Panc1 (cell line): Measurements from ENCODE around the gene CHRNB4.

ENCODE experiments used
- POLR2AphosphoS5 ChIP-seq: IDR thresholded peaks from 2 replicates; pipeline ENCODE4 v1.6.1; 2012; ENCODE audit warnings: mild to moderate bottlenecking, low read depth, low read length, moderate library complexity
- TCF7L2 ChIP-seq: IDR thresholded peaks from 2 replicates; pipeline ENCODE4 v1.6.1; 2011; ENCODE audit warnings: mild to moderate bottlenecking, low read depth, low read length, inconsistent platforms
- TF ChIP-seq, protein P1 (sequence below): fragments of 450-650 bp; IDR thresholded peaks from 2 replicates; pipeline ENCODE4 v1.5.1; 2017; ENCODE audit warnings: mild to moderate bottlenecking

DNA sequence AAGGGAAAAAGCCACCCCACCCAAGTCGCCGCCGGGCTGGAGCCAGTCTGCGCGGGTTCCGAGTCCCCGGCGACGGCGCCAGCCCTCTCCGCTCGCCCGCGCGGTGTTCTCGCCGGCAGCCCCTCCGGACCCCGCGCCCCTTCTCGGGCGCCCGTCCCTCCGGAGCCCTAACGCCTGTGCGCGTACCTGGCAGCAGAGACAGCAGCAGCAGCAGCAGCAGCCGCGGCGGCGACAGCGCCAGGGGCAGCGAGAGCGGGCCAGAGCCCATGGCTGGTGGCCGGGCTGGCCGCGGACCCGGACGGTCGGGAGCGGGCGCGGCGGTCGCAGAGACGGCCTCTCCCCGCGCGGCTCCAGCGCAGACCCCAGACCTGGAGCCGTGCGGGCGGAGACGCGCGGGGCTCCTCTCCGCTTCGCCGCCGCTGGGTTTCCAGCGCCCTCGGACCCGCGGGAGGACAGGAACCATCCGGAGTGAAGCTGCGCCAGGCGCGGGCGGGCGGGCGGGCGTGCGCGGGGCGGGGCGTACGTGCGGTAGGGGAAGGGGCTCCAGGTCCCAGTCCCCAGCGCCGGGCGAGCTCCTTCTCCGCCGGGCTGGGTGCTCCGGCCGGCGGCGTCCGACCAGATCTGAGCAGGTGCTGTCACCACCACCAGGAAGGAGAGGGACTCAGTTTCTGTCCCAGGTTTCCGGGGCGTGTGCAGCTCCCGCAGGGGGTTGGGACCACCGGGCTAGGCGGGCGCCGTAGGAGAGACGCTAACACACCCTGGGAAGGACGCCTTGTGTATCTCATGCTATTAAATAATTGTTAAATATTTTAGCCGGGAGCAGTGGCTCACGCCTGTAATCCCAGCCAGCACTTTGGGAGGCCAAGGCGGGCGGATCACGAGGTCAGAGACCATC is 20.2 kb downstream of the CHRNB4 start, which contains the start of gene CHRNA3:
- TF ChIP-seq, protein P1, sequence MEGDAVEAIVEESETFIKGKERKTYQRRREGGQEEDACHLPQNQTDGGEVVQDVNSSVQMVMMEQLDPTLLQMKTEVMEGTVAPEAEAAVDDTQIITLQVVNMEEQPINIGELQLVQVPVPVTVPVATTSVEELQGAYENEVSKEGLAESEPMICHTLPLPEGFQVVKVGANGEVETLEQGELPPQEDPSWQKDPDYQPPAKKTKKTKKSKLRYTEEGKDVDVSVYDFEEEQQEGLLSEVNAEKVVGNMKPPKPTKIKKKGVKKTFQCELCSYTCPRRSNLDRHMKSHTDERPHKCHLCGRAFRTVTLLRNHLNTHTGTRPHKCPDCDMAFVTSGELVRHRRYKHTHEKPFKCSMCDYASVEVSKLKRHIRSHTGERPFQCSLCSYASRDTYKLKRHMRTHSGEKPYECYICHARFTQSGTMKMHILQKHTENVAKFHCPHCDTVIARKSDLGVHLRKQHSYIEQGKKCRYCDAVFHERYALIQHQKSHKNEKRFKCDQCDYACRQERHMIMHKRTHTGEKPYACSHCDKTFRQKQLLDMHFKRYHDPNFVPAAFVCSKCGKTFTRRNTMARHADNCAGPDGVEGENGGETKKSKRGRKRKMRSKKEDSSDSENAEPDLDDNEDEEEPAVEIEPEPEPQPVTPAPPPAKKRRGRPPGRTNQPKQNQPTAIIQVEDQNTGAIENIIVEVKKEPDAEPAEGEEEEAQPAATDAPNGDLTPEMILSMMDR = no peak
- TF ChIP-seq POLR2AphosphoS5 = no peak
- no peak for TF ChIP-seq TCF7L2
